NCI-H1694 treated with DMSO at 0.1 percent for 48 hours (cell line): ENCODE measurements around the gene PHKG1.
A peak's percentile ranks its signal among the peaks of the same experiment; 100 is the strongest.
"Not testable (repeated sequence)": the region's sequence is repeated elsewhere in the genome, so short reads cannot be mapped to it uniquely, and the experiment has no call there.

Experiments
- DNase-seq: peaks from one replicate; lab custom pipeline; 2025; lab: John Stamatoyannopoulos, UW

PHKG1 gene

DNA sequence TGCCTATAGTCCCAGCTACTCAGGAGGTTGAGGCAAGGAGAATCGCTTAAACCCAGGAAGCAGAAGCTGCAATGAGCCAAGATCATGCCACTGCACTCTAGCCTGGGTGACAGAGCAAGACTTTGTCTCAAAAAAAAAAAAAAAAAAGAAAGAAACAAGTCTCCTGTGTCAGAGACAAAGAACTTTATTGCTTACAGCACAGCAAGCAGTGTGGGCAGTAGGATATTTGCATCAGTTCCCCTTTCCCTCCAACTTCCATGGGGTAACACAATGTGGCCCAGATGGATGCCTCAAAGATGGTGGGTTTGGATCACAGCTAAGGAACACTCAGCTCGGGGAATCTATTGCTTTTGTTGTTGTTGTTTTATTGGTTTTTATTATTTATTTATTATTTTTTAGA, 47.0 kb downstream of the PHKG1 start:
- DNase-seq = not testable (repeated sequence)

DNA sequence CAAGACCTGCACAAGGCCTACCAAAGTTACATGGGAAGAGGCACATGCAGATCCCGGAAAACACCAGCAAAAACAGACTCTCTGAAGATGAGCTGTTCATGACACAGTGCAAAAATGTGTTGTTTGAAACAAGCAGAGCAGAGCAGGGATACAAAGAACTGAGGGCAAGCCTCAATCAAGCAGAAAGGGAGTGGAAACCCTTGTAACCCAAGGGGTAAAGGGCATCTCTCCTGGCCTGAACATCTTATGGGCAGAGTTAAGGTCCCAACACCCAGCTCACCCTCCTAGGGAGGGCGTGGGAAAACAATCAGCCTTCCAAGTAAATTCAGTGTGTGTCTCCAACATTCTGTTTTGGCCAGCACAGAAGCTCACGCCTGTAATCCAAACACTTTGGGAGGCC, 52.0 kb downstream of the PHKG1 start:
- no peak for DNase-seq

DNA sequence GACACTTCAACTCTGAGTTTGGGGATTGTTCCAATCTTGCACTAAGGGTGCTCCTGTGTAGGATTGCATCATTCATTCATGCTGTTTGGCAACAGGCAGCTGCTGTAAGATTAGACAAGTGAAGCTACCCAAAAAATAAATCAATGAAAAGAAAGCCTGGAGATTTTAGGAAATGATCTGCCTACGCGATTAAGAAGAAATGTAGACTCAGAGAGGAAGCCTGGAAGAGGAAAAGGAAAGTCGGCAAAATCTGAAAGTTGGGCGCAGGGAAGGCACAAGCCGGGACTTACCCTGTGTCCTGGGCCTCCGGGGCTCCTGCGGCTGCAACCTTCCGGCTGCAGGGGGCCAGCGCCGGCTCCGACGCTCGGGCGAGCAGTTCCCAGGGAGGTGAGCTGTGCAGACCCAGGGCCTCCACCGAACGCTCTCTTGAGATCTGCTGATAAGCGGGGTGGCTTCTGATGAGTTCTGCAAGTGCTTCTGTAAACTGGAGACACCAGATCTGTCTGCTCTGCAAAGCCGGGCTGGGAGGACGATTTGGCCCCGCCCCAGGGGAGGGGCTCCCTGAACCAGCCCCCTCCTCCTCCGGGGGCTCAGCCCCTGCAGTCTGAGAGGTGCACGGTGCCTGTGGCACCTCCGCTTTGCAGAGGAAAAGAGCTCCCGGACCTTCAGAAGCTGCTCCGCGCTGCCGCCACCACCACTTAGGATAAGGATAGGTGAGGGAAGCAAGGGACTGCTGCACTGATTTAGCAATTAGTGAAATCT, 58.9 kb downstream of the PHKG1 start:
- DNase-seq = peak; percentile 55

DNA sequence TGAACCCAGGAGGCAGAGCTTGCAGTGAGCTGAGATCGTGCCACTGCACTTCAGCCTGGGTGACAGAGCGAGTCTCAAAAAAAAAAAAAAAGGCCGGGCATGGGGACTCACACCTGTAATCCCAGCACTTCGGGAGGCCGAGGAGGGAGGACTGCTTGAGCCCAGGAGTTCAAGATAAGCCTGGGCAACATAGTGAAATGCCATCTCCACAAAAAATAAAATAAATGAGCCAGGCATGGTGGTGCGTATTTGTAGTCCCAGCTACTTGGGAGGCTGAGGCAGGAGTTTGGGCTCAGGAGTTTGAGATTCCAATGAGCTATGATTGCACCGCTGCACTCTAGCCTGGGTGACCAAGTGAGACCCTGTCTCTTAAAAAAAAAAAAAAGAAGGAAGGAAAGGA, 60.2 kb downstream of the PHKG1 start:
- not testable (repeated sequence) for DNase-seq

DNA sequence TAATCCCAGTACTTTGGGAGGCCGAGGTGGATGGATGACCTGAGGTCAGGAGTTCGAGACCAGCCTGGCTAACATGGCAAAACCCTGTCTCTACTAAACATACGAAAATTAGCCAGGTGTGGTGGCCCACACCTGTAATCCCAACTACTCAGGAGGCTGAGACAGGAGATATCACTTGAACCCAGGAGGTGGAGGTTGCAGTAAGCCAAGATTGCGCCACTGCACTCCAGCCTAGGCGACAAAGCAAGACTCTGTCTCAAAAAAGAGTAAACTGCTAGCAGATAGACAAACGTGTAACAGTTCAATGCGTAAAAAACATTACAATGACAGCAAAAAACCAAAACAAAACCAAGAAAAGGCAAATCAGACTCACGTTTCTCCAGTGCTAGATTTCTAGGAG, 61.2 kb downstream of the PHKG1 start:
- not testable (repeated sequence) for DNase-seq

DNA sequence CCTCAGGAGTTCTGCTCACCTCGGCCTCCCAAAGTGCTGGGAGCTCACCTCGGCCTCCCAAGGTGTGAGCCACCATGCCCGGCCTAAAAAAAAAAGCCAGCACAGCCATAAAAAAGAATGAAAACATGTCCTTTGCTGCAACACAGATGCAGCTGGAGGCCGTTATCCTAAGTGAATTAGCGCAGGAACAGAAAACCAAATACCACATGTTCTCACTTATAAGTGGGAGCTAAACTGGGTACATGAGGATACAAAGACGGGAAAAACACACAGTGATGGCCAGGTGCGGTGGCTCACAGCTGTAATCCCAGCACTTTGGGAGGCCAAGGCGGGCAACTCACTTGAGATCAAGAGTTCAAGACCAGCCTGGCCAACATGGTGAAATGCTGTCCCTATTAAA, 62.4 kb downstream of the PHKG1 start:
- DNase-seq = no peak
